ENCODE results near the gene PCED1B.
"Not testable (repeated sequence)": the region's sequence is repeated elsewhere in the genome, so short reads cannot be mapped to it uniquely, and the experiment has no call there.

PCED1B gene

GRCh38 chr12:47206450-47207339, 127.3 kb downstream of the PCED1B start:
- DNase-seq (ENCODE audit: low read depth, low spot score), result no peak

DNA sequence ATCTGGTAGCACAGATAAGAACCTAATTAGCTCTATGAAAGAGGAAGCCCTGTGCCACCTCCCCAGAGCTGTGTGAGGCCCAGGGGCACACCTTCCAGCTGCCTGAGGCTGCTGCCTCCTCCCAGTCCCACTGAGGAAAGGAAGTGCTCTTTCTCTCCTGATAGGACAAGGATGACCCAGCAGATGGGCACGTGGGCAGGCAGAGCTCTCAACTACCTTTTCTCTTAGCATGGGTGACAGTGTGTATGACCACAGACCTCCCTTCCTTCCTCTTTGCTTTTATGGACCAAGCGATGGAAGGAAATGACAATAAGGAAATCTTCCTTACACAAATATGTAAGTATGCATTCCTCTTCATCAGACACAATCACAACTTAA, 127.9 kb downstream of the PCED1B start:
- no peak for DNase-seq (ENCODE audit: low read depth, low spot score)

DNA sequence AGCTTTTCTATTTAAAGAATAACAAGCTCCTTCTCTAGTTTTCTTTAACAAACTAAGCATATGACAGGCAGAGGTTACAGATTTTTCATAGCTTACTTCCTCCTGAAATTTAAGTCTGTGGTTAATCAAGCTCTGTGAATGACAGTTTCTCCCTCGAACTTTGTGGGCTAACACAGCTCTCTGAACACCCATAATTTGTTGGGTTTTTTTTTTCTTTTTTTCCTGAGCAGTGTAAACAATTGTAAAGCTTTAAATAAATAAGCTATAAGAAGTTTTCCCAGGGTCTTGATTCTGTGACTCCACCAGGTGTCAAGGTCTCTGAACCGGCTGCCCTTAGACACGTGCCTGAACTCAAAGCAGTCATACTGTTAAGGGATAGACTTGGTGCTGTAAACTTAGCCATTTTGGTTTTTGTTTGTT, 128.4 kb downstream of the PCED1B start:
- DNase-seq (ENCODE audit: low read depth, low spot score), result no peak

DNA sequence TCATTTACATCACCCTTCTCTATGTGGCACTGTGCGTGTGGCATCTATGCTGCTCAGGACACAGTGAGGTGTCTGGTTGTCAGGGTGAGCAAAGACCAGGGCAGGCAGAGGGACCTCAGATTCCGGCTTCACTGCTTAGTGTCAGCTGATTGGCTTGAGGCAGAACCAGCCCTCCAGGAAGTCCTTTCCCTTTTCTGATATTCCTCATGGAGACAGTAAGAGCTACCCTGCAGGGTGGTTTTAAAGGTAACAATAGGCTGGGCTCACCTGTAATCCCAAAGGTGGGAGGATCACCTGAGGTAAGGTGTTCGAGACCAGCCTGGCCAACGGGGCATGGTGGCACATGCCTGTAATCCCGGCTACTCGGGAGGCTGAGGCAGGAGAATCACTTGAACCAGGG, 129.6 kb downstream of the PCED1B start:
- DNase-seq (ENCODE audit: low read depth, low spot score), result no peak

GRCh38 chr12:47210776-47211175, 131.4 kb downstream of the PCED1B start:
- DNase-seq (ENCODE audit: low read depth, low spot score), result no peak

DNA sequence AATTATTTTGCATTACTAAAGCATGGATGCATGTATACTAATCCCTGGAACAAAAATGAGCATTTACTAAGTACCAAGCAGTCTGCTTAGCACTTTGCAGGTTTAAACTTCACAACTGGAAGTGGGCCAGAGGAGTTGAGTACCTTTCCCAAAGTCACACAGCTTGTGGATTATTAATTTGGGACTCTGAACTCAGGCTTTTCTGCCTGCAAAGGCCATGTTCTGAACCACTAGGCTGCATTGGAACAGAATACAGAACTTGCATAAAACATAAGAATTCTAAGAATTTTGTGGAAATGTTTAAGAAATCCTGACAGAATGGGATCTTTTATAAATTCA, 133.2 kb downstream of the PCED1B start:
- DNase-seq (ENCODE audit: low read depth, low spot score), result no peak

DNA sequence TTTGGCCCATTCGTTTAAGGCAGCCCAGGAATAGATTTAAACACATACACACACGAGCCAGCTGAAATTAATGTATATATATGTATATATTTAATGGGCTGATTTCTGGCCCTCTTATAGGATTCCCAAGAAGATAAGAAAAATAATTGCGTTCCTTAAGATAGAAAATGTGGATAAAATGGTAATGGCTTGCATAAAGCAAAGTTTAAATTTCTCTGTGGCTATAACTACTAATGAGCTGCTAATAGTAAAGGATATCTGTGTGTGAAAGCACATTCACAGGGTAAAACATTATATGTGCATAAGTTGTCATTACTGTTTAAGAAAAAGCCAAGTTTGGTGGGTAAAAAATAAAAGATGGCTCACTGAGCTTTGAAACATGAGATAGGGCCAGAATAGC, 134.0 kb downstream of the PCED1B start:
- no peak for DNase-seq (ENCODE audit: low read depth, low spot score)

DNA sequence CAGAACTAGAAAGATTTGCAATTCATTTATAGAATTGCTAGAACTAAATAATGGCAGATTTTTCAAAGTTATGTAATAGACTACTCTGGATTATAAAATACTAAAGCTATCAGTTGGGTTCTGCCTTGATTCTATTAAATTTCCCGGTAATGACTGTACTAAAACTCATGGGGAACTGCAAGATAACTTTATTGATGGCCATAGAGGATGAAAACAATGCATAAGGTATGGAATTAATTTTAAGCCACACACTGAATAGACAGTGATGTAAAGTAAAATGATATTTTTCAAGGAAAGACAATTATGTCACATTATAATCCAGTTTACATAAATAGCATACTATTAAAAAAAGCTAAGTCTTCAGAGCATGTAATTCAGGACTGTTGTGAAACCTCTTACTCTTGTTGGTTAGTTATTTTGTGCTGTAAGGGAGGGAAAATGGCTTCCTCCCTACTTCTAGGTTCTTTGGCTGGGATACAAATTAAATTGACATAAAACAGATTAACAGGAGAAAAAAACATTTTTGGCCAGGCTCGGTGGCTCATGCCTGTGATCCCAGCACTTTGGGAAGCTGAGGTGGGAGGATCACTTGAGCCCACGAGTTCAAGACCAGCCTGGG, 134.7 kb downstream of the PCED1B start:
- DNase-seq (ENCODE audit: low read depth, low spot score), result no peak

DNA sequence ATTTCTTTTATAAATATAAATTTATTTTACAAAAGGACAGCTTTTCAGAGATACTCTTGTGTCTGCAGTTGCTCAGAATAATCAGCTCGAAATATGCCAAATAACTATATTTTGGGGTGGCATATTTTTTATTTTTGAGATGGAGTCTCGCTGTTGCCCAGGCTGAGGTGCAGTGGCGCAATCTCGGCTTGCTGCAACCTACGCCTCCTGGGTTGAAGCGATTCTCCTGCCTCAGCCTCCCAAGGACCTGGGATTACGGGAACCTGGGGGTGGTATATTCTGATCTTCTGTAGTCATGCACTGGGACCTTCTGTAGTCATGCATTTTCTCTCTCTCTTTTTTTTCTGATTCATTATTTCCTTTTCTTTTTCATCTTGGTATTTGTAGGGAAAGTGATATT, 135.3 kb downstream of the PCED1B start:
- DNase-seq (ENCODE audit: low read depth, low spot score), result no peak

- DNase-seq (ENCODE audit: low read depth, low spot score), result no peak
Observed at GRCh38 chr12:47216150-47216677, 136.8 kb downstream of the PCED1B start.

- DNase-seq (ENCODE audit: low read depth, low spot score), result not testable (repeated sequence)
Observed at GRCh38 chr12:47217595-47217869, 138.1 kb downstream of the PCED1B start.

DNA sequence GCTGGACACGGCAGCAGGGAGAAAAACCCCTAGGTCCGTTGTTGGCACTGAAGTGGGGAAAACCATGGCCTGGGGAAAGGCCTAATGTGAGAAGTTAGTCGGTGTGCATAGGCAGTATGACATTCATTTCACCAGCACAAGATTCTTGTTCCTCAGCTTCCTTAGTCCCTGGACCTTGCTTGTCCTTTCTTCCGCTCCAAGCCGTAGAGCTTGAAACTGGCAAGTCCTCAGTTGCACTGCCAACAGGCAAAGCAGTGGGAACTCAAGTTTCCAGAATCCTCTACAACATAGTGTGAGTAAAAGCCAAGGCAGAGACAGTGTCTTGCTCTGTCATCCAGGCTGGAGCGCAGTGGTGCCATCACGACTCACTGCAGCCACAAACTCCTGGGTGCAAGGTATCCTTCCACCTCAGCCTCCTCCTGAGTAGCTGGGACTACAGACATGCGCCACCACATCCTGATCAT, 138.8 kb downstream of the PCED1B start:
- DNase-seq (ENCODE audit: low read depth, low spot score), result no peak

GRCh38 chr12:47219243-47219642, 139.8 kb downstream of the PCED1B start:
- no peak for DNase-seq (ENCODE audit: low read depth, low spot score)

GRCh38 chr12:47221256-47222023, 142.0 kb downstream of the PCED1B start:
- no peak for DNase-seq (ENCODE audit: low read depth, low spot score)

- peak; percentile 73 for DNase-seq (ENCODE audit: low read depth, low spot score)
Observed at GRCh38 chr12:47222520-47223030, 143.2 kb downstream of the PCED1B start.

DNA sequence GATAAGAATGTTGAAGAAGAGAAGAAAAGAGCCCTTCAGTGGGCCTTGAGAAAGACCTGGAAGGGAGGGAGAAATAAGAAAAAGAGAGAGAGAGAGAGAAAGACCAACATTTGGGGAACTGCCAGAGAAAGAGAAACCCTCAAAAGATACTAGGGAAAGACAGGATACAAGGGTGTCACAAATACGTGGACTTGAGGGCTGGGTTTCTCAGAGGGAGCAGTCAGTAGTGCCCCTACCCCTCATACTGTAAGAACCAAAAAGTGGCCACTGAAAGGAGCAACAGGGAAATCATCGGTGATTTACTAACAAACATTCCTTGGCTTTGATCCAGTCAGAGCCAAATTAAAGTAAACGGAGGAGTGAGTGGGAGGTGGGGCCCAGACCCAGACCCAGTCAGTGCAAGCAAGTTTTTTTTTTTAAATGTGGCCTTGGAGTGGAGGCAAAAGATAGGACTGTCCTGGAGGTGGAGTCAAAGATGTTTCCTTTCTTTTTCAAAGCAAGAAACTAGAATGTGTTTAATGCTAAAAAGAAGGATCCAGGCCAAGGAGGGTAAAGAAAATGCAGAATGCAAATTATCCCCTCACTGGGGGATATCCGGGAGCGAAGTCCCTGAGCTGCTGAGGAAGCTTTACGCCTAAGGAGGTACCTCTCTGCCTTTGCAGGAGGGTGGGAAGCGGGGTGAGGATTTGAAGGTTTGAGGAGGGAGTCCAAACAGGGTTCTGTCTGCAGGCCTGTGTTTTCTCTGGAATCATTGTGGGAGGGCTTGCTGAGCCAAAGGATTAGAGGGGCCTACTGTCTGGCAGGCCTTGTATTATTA, 143.8 kb downstream of the PCED1B start:
- DNase-seq (ENCODE audit: low read depth, low spot score), result peak; percentile 80

GRCh38 chr12:47223848-47224213, 144.4 kb downstream of the PCED1B start:
- DNase-seq (ENCODE audit: low read depth, low spot score), result no peak

- DNase-seq (ENCODE audit: low read depth, low spot score), result no peak
Observed at GRCh38 chr12:47224563-47225133, 145.2 kb downstream of the PCED1B start.

- no peak for DNase-seq (ENCODE audit: low read depth, low spot score)
Observed at GRCh38 chr12:47225356-47225755, 145.9 kb downstream of the PCED1B start.

- DNase-seq (ENCODE audit: low read depth, low spot score), result no peak
Observed at GRCh38 chr12:47226199-47226598, 146.8 kb downstream of the PCED1B start.

- DNase-seq (ENCODE audit: low read depth, low spot score), result no peak
Observed at GRCh38 chr12:47228802-47229201, 149.4 kb downstream of the PCED1B start.

All from ELF-1 (cell line).